ENCODE results near the gene RDH13.

The RDH13 gene

DNA sequence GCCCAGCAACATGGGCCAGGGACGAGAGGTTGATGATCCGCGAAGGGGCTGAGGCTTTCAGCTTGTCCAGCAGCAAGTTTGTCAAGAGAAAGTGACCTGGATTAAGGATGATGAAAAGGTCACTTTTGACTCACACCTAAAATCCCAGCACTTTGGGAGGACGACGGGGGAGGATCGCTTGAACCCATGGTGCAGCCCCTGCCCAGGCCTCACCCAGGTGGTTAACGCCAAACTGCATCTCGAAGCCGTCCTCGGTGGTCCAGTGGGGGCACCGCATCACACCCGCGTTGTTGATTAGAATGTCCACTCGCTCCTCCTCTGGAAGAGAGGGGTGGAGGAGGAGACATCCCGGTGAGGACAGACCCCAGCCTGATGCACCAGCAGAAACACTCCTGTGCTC, 14.5 kb downstream of the RDH13 start:
- no peak overlapping the region for H3K9ac ChIP-seq (ENCODE audit: low read length in 5 of 5)
- no peaks in the 10 kb centered on the region for H3K9me3 ChIP-seq (ENCODE audit: control insufficient read depth in 5 of 5, low read length in 5 of 5)
- no peak overlapping the region for H3K4me3 ChIP-seq (ENCODE audit: low read depth in 1 of 5, low read length in 5 of 5)
- no peaks in the 10 kb centered on the region for H3K27me3 ChIP-seq (ENCODE audit: control insufficient read depth in 5 of 5, insufficient read depth in 4 of 5, low read length in 5 of 5)
- no peaks in the 10 kb centered on the region for H3K4me1 ChIP-seq (ENCODE audit: control insufficient read depth in 5 of 5, insufficient read depth in 5 of 5, low read length in 5 of 5)
- H3K36me3 ChIP-seq (ENCODE audit: control insufficient read depth in 5 of 5, insufficient read depth in 5 of 5, low read length in 5 of 5) = peaks cover 0 to 80% (median 60%) of the 10 kb centered on the region in 5 donors
- no peak overlapping the region for H3K27ac ChIP-seq (ENCODE audit: low read depth, low read length)

DNA sequence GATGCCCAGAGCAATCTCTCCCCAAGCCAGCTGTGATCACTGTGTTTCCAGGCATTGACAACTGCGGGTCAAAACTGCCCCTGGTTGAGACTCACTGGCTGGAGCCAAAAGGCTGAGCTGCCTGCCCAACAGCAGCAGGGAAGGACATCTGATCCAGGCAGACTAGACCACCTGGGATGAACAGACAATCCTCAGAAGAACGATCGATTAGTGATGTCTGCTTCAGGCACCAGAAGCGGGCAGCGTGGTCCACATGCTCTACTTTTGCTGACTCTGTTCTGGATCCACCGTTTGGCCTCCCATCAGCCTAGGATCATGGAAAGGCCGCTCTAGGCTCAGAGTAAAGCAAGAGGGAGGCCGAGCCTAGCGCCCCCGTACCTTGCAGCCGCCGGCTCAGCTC, 15.0 kb downstream of the RDH13 start:
- peaks cover 0 to 80% (median 60%) of the 10 kb centered on the region in 5 donors for H3K36me3 ChIP-seq (ENCODE audit: control insufficient read depth in 5 of 5, insufficient read depth in 5 of 5, low read length in 5 of 5)

GRCh38 chr19:55046975-55047622, 15.8 kb downstream of the RDH13 start:
- Histone ChIP-seq H3K9me3 (ENCODE audit: control insufficient read depth in 5 of 5, low read length in 5 of 5) (no peaks in the 10 kb centered on the region), H3K4me1 (ENCODE audit: control insufficient read depth in 5 of 5, insufficient read depth in 5 of 5, low read length in 5 of 5) (no peaks in the 10 kb centered on the region), H3K27ac (ENCODE audit: low read depth, low read length) (no peak overlapping the region), H3K9ac (ENCODE audit: low read length in 5 of 5) (no peak overlapping the region), H3K4me3 (ENCODE audit: low read depth in 1 of 5, low read length in 5 of 5) (no peak overlapping the region), H3K36me3 (ENCODE audit: control insufficient read depth in 5 of 5, insufficient read depth in 5 of 5, low read length in 5 of 5) (peaks cover 0 to 85% (median 65%) of the 10 kb centered on the region in 5 donors), H3K27me3 (ENCODE audit: control insufficient read depth in 5 of 5, insufficient read depth in 4 of 5, low read length in 5 of 5) (no peaks in the 10 kb centered on the region)

More for the DNA sequence above, 15.0 kb downstream of the RDH13 start:
- Histone ChIP-seq H3K27me3 (ENCODE audit: control insufficient read depth in 5 of 5, insufficient read depth in 4 of 5, low read length in 5 of 5) (no peaks in the 10 kb centered on the region), H3K4me3 (ENCODE audit: low read depth in 1 of 5, low read length in 5 of 5) (no peak overlapping the region), H3K4me1 (ENCODE audit: control insufficient read depth in 5 of 5, insufficient read depth in 5 of 5, low read length in 5 of 5) (no peaks in the 10 kb centered on the region), H3K9ac (ENCODE audit: low read length in 5 of 5) (no peak overlapping the region), H3K9me3 (ENCODE audit: control insufficient read depth in 5 of 5, low read length in 5 of 5) (no peaks in the 10 kb centered on the region), H3K27ac (ENCODE audit: low read depth, low read length) (no peak overlapping the region)

DNA sequence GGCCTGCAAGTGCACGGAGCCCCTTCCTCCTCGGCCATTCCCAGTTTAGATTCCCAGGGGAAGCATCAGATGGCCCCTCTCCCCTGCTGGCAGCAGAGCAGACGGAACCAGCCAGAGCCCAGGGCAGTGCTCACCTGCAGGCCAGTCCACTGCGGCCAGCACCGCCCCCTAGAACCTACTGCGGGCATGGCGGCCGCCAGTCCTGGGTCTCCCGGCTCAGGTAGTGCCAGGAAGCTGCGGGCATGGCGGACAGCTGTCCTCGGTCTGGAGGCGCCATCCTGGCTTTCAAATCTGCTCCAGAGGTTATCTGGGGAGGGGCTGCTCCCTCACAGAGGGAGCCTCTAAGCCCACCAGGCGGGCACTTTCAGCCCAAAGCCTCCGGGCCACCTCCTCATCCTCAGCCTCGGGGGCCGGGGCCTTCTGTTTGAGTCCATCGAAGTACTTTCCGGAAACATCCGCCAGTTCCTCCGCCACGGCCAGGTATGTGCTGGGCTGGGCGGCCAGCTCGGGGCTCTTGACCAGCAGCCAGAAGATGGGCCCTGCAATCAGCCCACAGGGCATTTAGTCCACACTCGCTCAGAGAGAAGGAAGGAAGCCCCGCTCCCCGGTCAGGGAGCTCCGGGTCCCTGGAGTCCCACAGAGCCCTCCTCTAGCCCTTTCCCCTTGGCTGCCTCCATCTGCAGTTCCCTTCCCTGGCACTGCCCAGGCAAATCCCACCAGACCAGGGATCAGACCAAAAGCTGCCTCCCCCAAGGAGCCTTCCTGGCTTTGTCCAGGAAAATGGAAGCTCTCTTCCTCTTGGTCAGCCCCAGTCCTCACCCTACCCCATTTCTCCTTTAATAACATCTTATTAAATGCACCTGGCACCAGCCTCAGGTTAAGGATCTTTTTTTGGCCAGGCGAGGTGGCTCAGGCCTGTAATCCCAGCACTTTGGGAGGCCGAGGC, 17.9 kb downstream of the RDH13 start:
- Histone ChIP-seq H3K27me3 (ENCODE audit: control insufficient read depth in 5 of 5, insufficient read depth in 4 of 5, low read length in 5 of 5) (no peaks in the 10 kb centered on the region), H3K36me3 (ENCODE audit: control insufficient read depth in 5 of 5, insufficient read depth in 5 of 5, low read length in 5 of 5) (peaks cover 0 to 74% (median 54%) of the 10 kb centered on the region in 5 donors), H3K4me1 (ENCODE audit: control insufficient read depth in 5 of 5, insufficient read depth in 5 of 5, low read length in 5 of 5) (peaks cover 0 to 6% (median 0%) of the 10 kb centered on the region in 5 donors), H3K9ac (ENCODE audit: low read length in 5 of 5) (no peak overlapping the region), H3K9me3 (ENCODE audit: control insufficient read depth in 5 of 5, low read length in 5 of 5) (no peaks in the 10 kb centered on the region), H3K27ac (ENCODE audit: low read depth, low read length) (no peak overlapping the region), H3K4me3 (ENCODE audit: low read depth in 1 of 5, low read length in 5 of 5) (no peak overlapping the region)

DNA sequence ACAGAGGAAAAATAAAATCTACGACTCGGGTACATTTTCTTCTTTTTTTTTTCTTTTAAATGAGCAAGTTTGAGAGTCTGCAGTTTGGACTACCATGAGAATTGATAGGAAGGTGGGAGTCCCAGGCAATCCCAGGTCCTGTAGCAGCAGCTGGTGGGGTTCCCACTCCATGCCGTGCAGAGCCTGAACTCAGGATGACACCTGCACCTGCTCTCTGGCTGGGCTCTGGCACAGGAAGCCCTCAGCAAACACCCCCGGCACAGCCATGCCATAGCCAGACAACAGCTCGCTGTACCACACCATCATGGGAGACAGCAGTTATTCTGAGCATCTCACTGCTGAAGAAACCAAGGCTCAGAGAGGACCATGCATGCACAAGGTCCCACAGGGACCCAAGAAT, 18.7 kb downstream of the RDH13 start:
- no peak overlapping the region for H3K27ac ChIP-seq (ENCODE audit: low read depth, low read length)
- no peak overlapping the region for H3K4me3 ChIP-seq (ENCODE audit: low read depth in 1 of 5, low read length in 5 of 5)
- no peaks in the 10 kb centered on the region for H3K9me3 ChIP-seq (ENCODE audit: control insufficient read depth in 5 of 5, low read length in 5 of 5)
- H3K36me3 ChIP-seq (ENCODE audit: control insufficient read depth in 5 of 5, insufficient read depth in 5 of 5, low read length in 5 of 5) = peaks cover 0 to 70% (median 54%) of the 10 kb centered on the region in 5 donors
- no peaks in the 10 kb centered on the region for H3K27me3 ChIP-seq (ENCODE audit: control insufficient read depth in 5 of 5, insufficient read depth in 4 of 5, low read length in 5 of 5)
- H3K4me1 ChIP-seq (ENCODE audit: control insufficient read depth in 5 of 5, insufficient read depth in 5 of 5, low read length in 5 of 5) = peaks cover 0 to 6% (median 0%) of the 10 kb centered on the region in 5 donors
- no peak overlapping the region for H3K9ac ChIP-seq (ENCODE audit: low read length in 5 of 5)

GRCh38 chr19:55042688-55043087, 20.3 kb downstream of the RDH13 start:
- H3K27me3 ChIP-seq (ENCODE audit: control insufficient read depth in 5 of 5, insufficient read depth in 4 of 5, low read length in 5 of 5) = no peaks in the 10 kb centered on the region

DNA sequence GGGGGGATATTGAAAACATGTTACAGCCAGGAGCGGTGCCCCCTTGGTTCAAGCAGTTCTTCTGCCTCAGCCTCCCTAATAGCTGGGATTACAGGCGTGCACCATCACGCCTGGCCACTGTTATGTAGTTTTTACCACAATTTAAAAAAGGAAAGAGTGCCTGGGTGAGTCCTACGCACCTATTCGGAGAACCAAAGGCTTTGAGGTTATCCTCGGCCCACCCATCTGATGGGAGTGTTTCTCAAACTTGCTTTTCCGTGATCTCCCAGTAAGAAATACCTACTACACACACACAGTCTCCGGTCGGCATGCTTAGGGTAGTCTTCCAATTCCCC, 20.6 kb downstream of the RDH13 start:
- peaks cover 0 to 51% (median 35%) of the 10 kb centered on the region in 5 donors for H3K36me3 ChIP-seq (ENCODE audit: control insufficient read depth in 5 of 5, insufficient read depth in 5 of 5, low read length in 5 of 5)
- no peaks in the 10 kb centered on the region for H3K9me3 ChIP-seq (ENCODE audit: control insufficient read depth in 5 of 5, low read length in 5 of 5)
- no peak overlapping the region for H3K27ac ChIP-seq (ENCODE audit: low read depth, low read length)
- no peak overlapping the region for H3K4me3 ChIP-seq (ENCODE audit: low read depth in 1 of 5, low read length in 5 of 5)
- H3K27me3 ChIP-seq (ENCODE audit: control insufficient read depth in 5 of 5, insufficient read depth in 4 of 5, low read length in 5 of 5) = no peaks in the 10 kb centered on the region
- H3K4me1 ChIP-seq (ENCODE audit: control insufficient read depth in 5 of 5, insufficient read depth in 5 of 5, low read length in 5 of 5) = peaks cover 0 to 6% (median 0%) of the 10 kb centered on the region in 5 donors
- no peak overlapping the region for H3K9ac ChIP-seq (ENCODE audit: low read length in 5 of 5)

More at GRCh38 chr19:55042688-55043087, 20.3 kb downstream of the RDH13 start:
- Histone ChIP-seq H3K4me1 (ENCODE audit: control insufficient read depth in 5 of 5, insufficient read depth in 5 of 5, low read length in 5 of 5) (peaks cover 0 to 6% (median 0%) of the 10 kb centered on the region in 5 donors), H3K27ac (ENCODE audit: low read depth, low read length) (no peak overlapping the region), H3K4me3 (ENCODE audit: low read depth in 1 of 5, low read length in 5 of 5) (no peak overlapping the region), H3K36me3 (ENCODE audit: control insufficient read depth in 5 of 5, insufficient read depth in 5 of 5, low read length in 5 of 5) (peaks cover 0 to 54% (median 39%) of the 10 kb centered on the region in 5 donors), H3K9ac (ENCODE audit: low read length in 5 of 5) (no peak overlapping the region), H3K9me3 (ENCODE audit: control insufficient read depth in 5 of 5, low read length in 5 of 5) (no peaks in the 10 kb centered on the region)

- H3K27ac ChIP-seq (ENCODE audit: low read depth, low read length) = no peak overlapping the region
These were observed 21.2 kb downstream of the RDH13 start for GRCh38 chr19:55041627-55042343.

DNA sequence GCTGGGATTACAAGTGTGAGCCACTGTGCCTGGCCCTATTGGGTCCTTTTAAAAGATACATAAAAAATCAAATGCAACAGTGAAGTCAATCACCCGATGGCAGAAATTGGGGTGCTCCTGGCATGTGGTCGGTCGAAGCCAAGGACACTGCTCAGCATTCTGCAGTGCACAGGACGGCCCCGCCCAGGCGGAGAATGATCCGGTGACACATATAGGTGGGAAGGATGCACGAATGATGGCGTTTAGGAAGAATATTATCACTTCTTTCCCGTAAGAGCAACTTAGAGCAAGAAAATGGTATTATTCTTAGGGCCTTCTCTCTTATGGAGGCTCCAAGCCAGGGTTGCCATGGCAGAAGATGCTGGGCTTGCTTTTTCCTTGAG, 21.7 kb downstream of the RDH13 start:
- Histone ChIP-seq H3K9me3 (ENCODE audit: control insufficient read depth in 5 of 5, low read length in 5 of 5) (no peaks in the 10 kb centered on the region), H3K27ac (ENCODE audit: low read depth, low read length) (no peak overlapping the region), H3K9ac (ENCODE audit: low read length in 5 of 5) (no peak overlapping the region), H3K4me3 (ENCODE audit: low read depth in 1 of 5, low read length in 5 of 5) (no peak overlapping the region), H3K36me3 (ENCODE audit: control insufficient read depth in 5 of 5, insufficient read depth in 5 of 5, low read length in 5 of 5) (peaks cover 0 to 40% (median 25%) of the 10 kb centered on the region in 5 donors), H3K27me3 (ENCODE audit: control insufficient read depth in 5 of 5, insufficient read depth in 4 of 5, low read length in 5 of 5) (no peaks in the 10 kb centered on the region), H3K4me1 (ENCODE audit: control insufficient read depth in 5 of 5, insufficient read depth in 5 of 5, low read length in 5 of 5) (peaks cover 0 to 6% (median 0%) of the 10 kb centered on the region in 5 donors)

More at GRCh38 chr19:55041627-55042343, 21.2 kb downstream of the RDH13 start:
- H3K27me3 ChIP-seq (ENCODE audit: control insufficient read depth in 5 of 5, insufficient read depth in 4 of 5, low read length in 5 of 5) = no peaks in the 10 kb centered on the region
- peaks cover 0 to 6% (median 0%) of the 10 kb centered on the region in 5 donors for H3K4me1 ChIP-seq (ENCODE audit: control insufficient read depth in 5 of 5, insufficient read depth in 5 of 5, low read length in 5 of 5)
- no peak overlapping the region for H3K9ac ChIP-seq (ENCODE audit: low read length in 5 of 5)
- H3K9me3 ChIP-seq (ENCODE audit: control insufficient read depth in 5 of 5, low read length in 5 of 5) = no peaks in the 10 kb centered on the region
- peaks cover 0 to 45% (median 30%) of the 10 kb centered on the region in 5 donors for H3K36me3 ChIP-seq (ENCODE audit: control insufficient read depth in 5 of 5, insufficient read depth in 5 of 5, low read length in 5 of 5)
- no peak overlapping the region for H3K4me3 ChIP-seq (ENCODE audit: low read depth in 1 of 5, low read length in 5 of 5)

All from subcutaneous abdominal adipose tissue (tissue), 5 donors.